ENCODE measurements around the gene LRRC4C.

LRRC4C gene

GRCh38 chr11:41404109-41404508, 55.3 kb downstream of the LRRC4C start:
- Histone ChIP-seq H3K4me2 (ENCODE audit: low read length) (no peak overlapping the region), H3F3A (ENCODE audit: insufficient read depth, low read length) (no peaks in the 10 kb centered on the region), H3K79me2 (ENCODE audit: insufficient read depth, low read length) (no peaks in the 10 kb centered on the region), H3K9me3 (ENCODE audit: low read length) (no peaks in the 10 kb centered on the region), H3K9me2 (ENCODE audit: low read depth, low read length) (no peaks in the 10 kb centered on the region), H3K4me1 (ENCODE audit: insufficient read depth, low read length, severe bottlenecking) (no peaks in the 10 kb centered on the region), H3K36me3 (ENCODE audit: insufficient read depth, low read length) (no peaks in the 10 kb centered on the region), H3K9ac (ENCODE audit: low read length) (no peak overlapping the region), H2AFZ (ENCODE audit: low read length) (no peak overlapping the region), H3K27me3 (ENCODE audit: insufficient read depth, low read length) (no peaks in the 10 kb centered on the region), H4K20me1 (ENCODE audit: insufficient read depth, low read length) (no peaks in the 10 kb centered on the region), H3K27ac (ENCODE audit: low read depth, low read length, poor library complexity, severe bottlenecking) (no peak overlapping the region), H3K4me3 (ENCODE audit: low read depth, low read length, poor library complexity, severe bottlenecking) (no peak overlapping the region)
- no peak for TF ChIP-seq CTCF (IDR thresholded peaks at IDR 0.05; ENCODE audit: low read length)
- TF ChIP-seq EZH2 (IDR thresholded peaks at IDR 0.05; ENCODE audit: borderline replicate concordance, low read length): no peak

DNA sequence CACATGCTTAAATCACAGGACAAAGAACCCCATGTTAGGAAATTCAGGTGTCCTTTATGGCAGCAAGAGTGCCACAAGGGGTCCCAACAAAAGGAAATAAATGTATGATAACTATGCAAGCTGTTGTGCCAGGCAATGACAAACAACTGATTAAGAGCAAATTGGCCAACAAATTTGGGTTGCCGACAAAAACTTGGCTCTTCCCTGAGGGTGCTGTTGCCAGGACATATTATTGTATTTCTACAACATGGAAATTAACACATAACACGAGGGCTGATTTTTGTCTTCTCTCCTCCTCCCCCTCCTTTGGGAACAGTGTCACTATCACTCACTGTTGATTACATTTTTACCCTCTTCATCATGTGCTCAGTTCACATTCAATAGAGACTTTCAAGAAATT, 56.0 kb downstream of the LRRC4C start:
- Histone ChIP-seq H3K27ac (ENCODE audit: low read depth, low read length, poor library complexity, severe bottlenecking) (no peak overlapping the region), H3K27me3 (ENCODE audit: insufficient read depth, low read length) (no peaks in the 10 kb centered on the region), H3K4me2 (ENCODE audit: low read length) (no peak overlapping the region), H3F3A (ENCODE audit: insufficient read depth, low read length) (no peaks in the 10 kb centered on the region), H3K9me2 (ENCODE audit: low read depth, low read length) (no peaks in the 10 kb centered on the region), H4K20me1 (ENCODE audit: insufficient read depth, low read length) (no peaks in the 10 kb centered on the region), H3K79me2 (ENCODE audit: insufficient read depth, low read length) (no peaks in the 10 kb centered on the region), H2AFZ (ENCODE audit: low read length) (no peak overlapping the region), H3K36me3 (ENCODE audit: insufficient read depth, low read length) (no peaks in the 10 kb centered on the region), H3K4me3 (ENCODE audit: low read depth, low read length, poor library complexity, severe bottlenecking) (no peak overlapping the region), H3K9ac (ENCODE audit: low read length) (no peak overlapping the region), H3K4me1 (ENCODE audit: insufficient read depth, low read length, severe bottlenecking) (no peaks in the 10 kb centered on the region), H3K9me3 (ENCODE audit: low read length) (no peaks in the 10 kb centered on the region)
- TF ChIP-seq EZH2 (IDR thresholded peaks at IDR 0.05; ENCODE audit: borderline replicate concordance, low read length) (no peak), CTCF (IDR thresholded peaks at IDR 0.05; ENCODE audit: low read length) (no peak)

- no peaks in the 10 kb centered on the region for H3F3A ChIP-seq (ENCODE audit: insufficient read depth, low read length)
- TF ChIP-seq EZH2 (IDR thresholded peaks at IDR 0.05; ENCODE audit: borderline replicate concordance, low read length) (no peak), CTCF (IDR thresholded peaks at IDR 0.05; ENCODE audit: low read length) (no peak)
Observed at GRCh38 chr11:41400819-41401382, 58.6 kb downstream of the LRRC4C start.

More at GRCh38 chr11:41400819-41401382, 58.6 kb downstream of the LRRC4C start:
- Histone ChIP-seq H2AFZ (ENCODE audit: low read length) (no peak overlapping the region), H3K4me2 (ENCODE audit: low read length) (no peak overlapping the region), H3K4me3 (ENCODE audit: low read depth, low read length, poor library complexity, severe bottlenecking) (no peak overlapping the region), H3K79me2 (ENCODE audit: insufficient read depth, low read length) (no peaks in the 10 kb centered on the region), H3K9me2 (ENCODE audit: low read depth, low read length) (no peaks in the 10 kb centered on the region), H3K9ac (ENCODE audit: low read length) (no peak overlapping the region), H3K9me3 (ENCODE audit: low read length) (no peaks in the 10 kb centered on the region), H3K27ac (ENCODE audit: low read depth, low read length, poor library complexity, severe bottlenecking) (no peak overlapping the region), H3K4me1 (ENCODE audit: insufficient read depth, low read length, severe bottlenecking) (no peaks in the 10 kb centered on the region), H3K27me3 (ENCODE audit: insufficient read depth, low read length) (no peaks in the 10 kb centered on the region), H3K36me3 (ENCODE audit: insufficient read depth, low read length) (no peaks in the 10 kb centered on the region), H4K20me1 (ENCODE audit: insufficient read depth, low read length) (no peaks in the 10 kb centered on the region)

All from OCI-LY1 (cell line).